Activated CD8-positive, alpha-beta T cell treated with anti-CD3 and anti-CD28 coated beads, Interleukin-2, amount 10 ng/mL, durations not matched to agents 7 days and 5 days (primary cell): Measurements from ENCODE around the gene FMO1. TPM values are rescaled to one million over a fixed set of nuclear protein-coding genes. Genes with fewer than 3 reads are reported as not detected.
"Not testable (repeated sequence)": the region's sequence is repeated elsewhere in the genome, so short reads cannot be mapped to it uniquely, and the experiment has no call there.

ENCODE experiments used
- ATAC-seq: fragments of 150-1000 bp; cut with Tn5 transposase; one replicate; pipeline ENCODE4 v1.10.0; 2021; ENCODE audit warnings: moderate library complexity
- CTCF ChIA-PET: fragments of 350-600 bp; sonication (Branson Sonifier 250); formaldehyde crosslinking; loops from one replicate; lab custom pipeline; 2021; ENCODE audit warnings: antibody characterized with exemption; lab: Charles Lee
- POLR2A ChIA-PET: fragments of 350-600 bp; sonication (Branson Sonifier 250); formaldehyde crosslinking; loops from one replicate; lab custom pipeline; 2021; ENCODE audit warnings: antibody characterized with exemption; lab: Charles Lee
- DNase-seq: peaks from one replicate; pipeline ENCODE4 v3.0.0-alpha.2; 2020
- H3K27ac Mint-ChIP-seq: one replicate; pipeline ENCODE4 v1.8.0; 2021; ENCODE audit warnings: mild to moderate bottlenecking, mixed read lengths
- H3K27me3 Mint-ChIP-seq: one replicate; pipeline ENCODE4 v1.8.0; 2021; ENCODE audit warnings: low read depth, mixed read lengths
- H3K36me3 Mint-ChIP-seq: one replicate; pipeline ENCODE4 v1.8.0; 2021; ENCODE audit warnings: low read depth, mixed read lengths
- H3K4me1 Mint-ChIP-seq: one replicate; pipeline ENCODE4 v1.8.0; 2021; ENCODE audit warnings: low read depth, mixed read lengths
- H3K4me3 Mint-ChIP-seq: one replicate; pipeline ENCODE4 v1.8.0; 2021; ENCODE audit warnings: mild to moderate bottlenecking, mixed read lengths
- H3K9me3 Mint-ChIP-seq: one replicate; pipeline ENCODE4 v1.8.0; 2022; ENCODE audit warnings: mixed read lengths; ENCODE audit not compliant: insufficient read depth
- total RNA-seq, 2 experiments: library from RNA; stranded (reverse); gene quantifications; one replicate each; pipeline ENCODE4 v1.2.3, GENCODE V29; 2021

FMO1 gene
- total RNA-seq, 2 experiments from 2014 or later = not detected

GRCh38 chr1:171290621-171291020 lies 42.3 kb downstream of the FMO1 start:
- no peak overlapping the region for H3K27ac Mint-ChIP-seq
- H3K4me1 Mint-ChIP-seq = no peaks in the 10 kb centered on the region
- no peaks in the 10 kb centered on the region for H3K36me3 Mint-ChIP-seq
- ATAC-seq (no peak), DNase-seq (no peak)
- ChIA-PET CTCF (no interaction called here), POLR2A (no interaction called here)
- H3K4me3 Mint-ChIP-seq = no peak overlapping the region
- H3K27me3 Mint-ChIP-seq = peaks cover 8% of the 10 kb centered on the region
- no peaks in the 10 kb centered on the region for H3K9me3 Mint-ChIP-seq

- ChIA-PET POLR2A (no interaction called here), CTCF (no interaction called here)
- DNase-seq = no peak
- H3K27me3 Mint-ChIP-seq = no peaks in the 10 kb centered on the region
- peaks cover 1% of the 10 kb centered on the region for H3K9me3 Mint-ChIP-seq
- H3K4me1 Mint-ChIP-seq = no peaks in the 10 kb centered on the region
- no peak overlapping the region for H3K4me3 Mint-ChIP-seq
- no peaks in the 10 kb centered on the region for H3K36me3 Mint-ChIP-seq
- no peak overlapping the region for H3K27ac Mint-ChIP-seq
- ATAC-seq = no peak
Measured at GRCh38 chr1:171292799-171293198, 44.5 kb downstream of the FMO1 start.

- H3K27ac Mint-ChIP-seq, H3K4me1 Mint-ChIP-seq, POLR2A ChIA-PET, DNase-seq, ATAC-seq, H3K36me3 Mint-ChIP-seq, H3K27me3 Mint-ChIP-seq, H3K4me3 Mint-ChIP-seq: not testable (repeated sequence)
- CTCF ChIA-PET = interaction anchor here (1.0 kb wide), 1 partner anchor 19 kb away, joined by 3 read pairs; the partner anchor contains the start of gene FMO4
- peaks cover 13% of the 10 kb centered on the region for H3K9me3 Mint-ChIP-seq
Measured at GRCh38 chr1:171295383-171295782, 47.1 kb downstream of the FMO1 start.

GRCh38 chr1:171295821-171296220 lies 47.5 kb downstream of the FMO1 start:
- Mint-ChIP-seq H3K36me3 (no peaks in the 10 kb centered on the region), H3K4me3 (no peak overlapping the region), H3K9me3 (peaks cover 18% of the 10 kb centered on the region), H3K27me3 (no peaks in the 10 kb centered on the region), H3K27ac (no peak overlapping the region), H3K4me1 (no peaks in the 10 kb centered on the region)
- POLR2A ChIA-PET = no interaction called here
- no peak for ATAC-seq
- CTCF ChIA-PET = interaction anchor here (1.1 kb wide), 1 partner anchor 69 kb away, joined by 3 read pairs; no protein-coding TSS in a partner anchor
- DNase-seq = no peak

GRCh38 chr1:171296897-171297296 lies 48.6 kb downstream of the FMO1 start:
- Mint-ChIP-seq H3K9me3 (peaks cover 22% of the 10 kb centered on the region), H3K36me3 (no peaks in the 10 kb centered on the region), H3K4me3 (no peak overlapping the region), H3K27me3 (no peaks in the 10 kb centered on the region), H3K4me1 (no peaks in the 10 kb centered on the region), H3K27ac (no peak overlapping the region)
- POLR2A ChIA-PET = interaction anchor here (0.6 kb wide), 1 partner anchor 1674 kb away, joined by 4 read pairs; no protein-coding TSS in a partner anchor
- no peak for ATAC-seq
- CTCF ChIA-PET = interaction anchor here (0.7 to 1.1 kb wide), 2 partner anchors 46 to 70 kb away, joined by 3 read pairs; no protein-coding TSS in a partner anchor
- DNase-seq = no peak

- H3K9me3 Mint-ChIP-seq = peaks cover 22% of the 10 kb centered on the region
- no peaks in the 10 kb centered on the region for H3K4me1 Mint-ChIP-seq
- POLR2A ChIA-PET = no interaction called here
- ATAC-seq (no peak), DNase-seq (no peak)
- no peaks in the 10 kb centered on the region for H3K27me3 Mint-ChIP-seq
- H3K36me3 Mint-ChIP-seq = no peaks in the 10 kb centered on the region
- H3K4me3 Mint-ChIP-seq = no peak overlapping the region
- H3K27ac Mint-ChIP-seq = no peak overlapping the region
- CTCF ChIA-PET = interaction anchor here (1.0 kb wide), 1 partner anchor 14 kb away, joined by 3 read pairs; no protein-coding TSS in a partner anchor
Measured at GRCh38 chr1:171298696-171299095, 50.4 kb downstream of the FMO1 start.

- H3K36me3 Mint-ChIP-seq = no peaks in the 10 kb centered on the region
- H3K4me3 Mint-ChIP-seq = no peak overlapping the region
- H3K4me1 Mint-ChIP-seq = no peaks in the 10 kb centered on the region
- ATAC-seq = no peak
- H3K27ac Mint-ChIP-seq = no peak overlapping the region
- POLR2A ChIA-PET = no interaction called here
- CTCF ChIA-PET = interaction anchor here (1.0 kb wide), 1 partner anchor 14 kb away, joined by 3 read pairs; no protein-coding TSS in a partner anchor
- DNase-seq = no peak
- H3K9me3 Mint-ChIP-seq = peaks cover 22% of the 10 kb centered on the region
- H3K27me3 Mint-ChIP-seq = no peaks in the 10 kb centered on the region
Measured at GRCh38 chr1:171299342-171299741, 51.0 kb downstream of the FMO1 start.

- Mint-ChIP-seq H3K9me3 (peaks cover 22% of the 10 kb centered on the region), H3K4me3 (no peak overlapping the region), H3K36me3 (no peaks in the 10 kb centered on the region), H3K27ac (no peak overlapping the region), H3K4me1 (no peaks in the 10 kb centered on the region), H3K27me3 (no peaks in the 10 kb centered on the region)
- ATAC-seq (no peak), DNase-seq (no peak)
- ChIA-PET CTCF (no interaction called here), POLR2A (no interaction called here)
Measured at GRCh38 chr1:171300401-171300800, 52.1 kb downstream of the FMO1 start.

GRCh38 chr1:171310661-171311087 lies 62.4 kb downstream of the FMO1 start:
- H3K4me3 Mint-ChIP-seq = no peak overlapping the region
- H3K36me3 Mint-ChIP-seq = no peaks in the 10 kb centered on the region
- H3K27ac Mint-ChIP-seq = no peak overlapping the region
- peaks cover 12% of the 10 kb centered on the region for H3K4me1 Mint-ChIP-seq
- DNase-seq (no peak), ATAC-seq (no peak)
- ChIA-PET CTCF (no interaction called here), POLR2A (no interaction called here)
- no peaks in the 10 kb centered on the region for H3K9me3 Mint-ChIP-seq
- H3K27me3 Mint-ChIP-seq = no peaks in the 10 kb centered on the region

GRCh38 chr1:171311771-171312558 lies 63.7 kb downstream of the FMO1 start:
- Mint-ChIP-seq H3K27me3 (no peaks in the 10 kb centered on the region), H3K4me3 (no peak overlapping the region), H3K9me3 (no peaks in the 10 kb centered on the region), H3K27ac (no peak overlapping the region), H3K4me1 (peaks cover 12% of the 10 kb centered on the region), H3K36me3 (no peaks in the 10 kb centered on the region)
- ATAC-seq = no peak
- no peak for DNase-seq
- ChIA-PET CTCF (interaction anchor here (2.0 to 3.2 kb wide), 4 partner anchors 10 to 345 kb away, joined by 6 to 66 read pairs (median 30); no protein-coding TSS in a partner anchor), POLR2A (no interaction called here)

GRCh38 chr1:171313319-171313834 lies 65.1 kb downstream of the FMO1 start:
- Mint-ChIP-seq H3K27ac (no peak overlapping the region), H3K9me3 (no peaks in the 10 kb centered on the region), H3K36me3 (no peaks in the 10 kb centered on the region), H3K27me3 (no peaks in the 10 kb centered on the region), H3K4me1 (peaks cover 12% of the 10 kb centered on the region), H3K4me3 (no peak overlapping the region)
- ATAC-seq = no peak
- ChIA-PET CTCF (interaction anchor here (0.6 to 3.2 kb wide), 40 partner anchors 9 to 1419 kb away, joined by 3 to 66 read pairs (median 4); partner anchors contain the start of genes FMO1, GORAB, PRRC2C and SCYL3), POLR2A (interaction anchor here (0.5 to 1.1 kb wide), 2 partner anchors 172 to 232 kb away, joined by 3 to 8 read pairs; partner anchors contain the start of gene PRRC2C)
- no peak for DNase-seq
